Liver (tissue), 9 donors: ENCODE data around the gene CEACAM20. TPM values are rescaled to one million over a fixed set of nuclear protein-coding genes. Genes with fewer than 3 reads are reported as not detected.

Experiments
- DNase-seq: peaks from one replicate; pipeline ENCODE4 v3.0.0-alpha.2; 2017; ENCODE audit warnings: low spot score
- H3K27ac ChIP-seq, 2 donors: one replicate each; pipeline ENCODE4 v1.7.0; 2013; ENCODE audit warnings: inconsistent platforms in 2 of 2, low read length in 2 of 2, control low read depth in 1 of 2, low read depth in 1 of 2, mild to moderate bottlenecking in 1 of 2
- H3K27me3 ChIP-seq, 4 donors: one replicate each; pipeline versions ENCODE4 v1.6.1 to v1.7.0; 2013; ENCODE audit warnings: low read length in 3 of 4, inconsistent platforms in 1 of 4, mild to moderate bottlenecking in 1 of 4, moderate library complexity in 1 of 4; ENCODE audit not compliant: control insufficient read depth in 4 of 4, insufficient read depth in 4 of 4
- H3K36me3 ChIP-seq, 4 donors: one replicate each; pipeline versions ENCODE4 v1.6.1 to v1.7.0; 2013; ENCODE audit warnings: low read length in 3 of 4, mild to moderate bottlenecking in 3 of 4, low read depth in 1 of 4, moderate library complexity in 1 of 4; ENCODE audit not compliant: control insufficient read depth in 4 of 4, insufficient read depth in 3 of 4
- H3K4me1 ChIP-seq, 4 donors: one replicate each; pipeline versions ENCODE4 v1.6.1 to v1.7.0; 2013; ENCODE audit warnings: low read length in 3 of 4, mild to moderate bottlenecking in 3 of 4, moderate library complexity in 1 of 4; ENCODE audit not compliant: control insufficient read depth in 4 of 4, insufficient read depth in 4 of 4
- H3K4me3 ChIP-seq, 3 donors: one replicate each; pipeline versions ENCODE4 v1.6.1 to v1.7.0; 2013; ENCODE audit warnings: low read length in 3 of 3, control low read depth in 1 of 3, low read depth in 1 of 3, mild to moderate bottlenecking in 1 of 3
- H3K9ac ChIP-seq, 2 donors: one replicate each; pipeline ENCODE4 v1.7.0; 2013; ENCODE audit warnings: low read length in 2 of 2, mild to moderate bottlenecking in 2 of 2, moderate library complexity in 2 of 2, control low read depth in 1 of 2, low read depth in 1 of 2
- H3K9me3 ChIP-seq, 4 donors: one replicate each; pipeline versions ENCODE4 v1.6.1 to v1.7.0; 2013; ENCODE audit warnings: low read length in 3 of 4; ENCODE audit not compliant: control insufficient read depth in 4 of 4
- EGR1 ChIP-seq, 2 donors: IDR thresholded peaks; 2 replicates each; pipeline ENCODE4 v1.6.1; 2016 to 2018; ENCODE audit warnings: antibody characterized with exemption in 2 of 2, low read depth in 2 of 2
- FOXA1 ChIP-seq: IDR thresholded peaks from 2 replicates; pipeline ENCODE4 v1.6.1; 2016; ENCODE audit warnings: antibody characterized with exemption
- FOXA2 ChIP-seq: IDR thresholded peaks from 2 replicates; pipeline ENCODE4 v1.6.1; 2016; ENCODE audit warnings: antibody characterized with exemption
- GABPA ChIP-seq, 2 donors: IDR thresholded peaks in 1 of 2; conservative IDR thresholded peaks in 1 of 2; 2 replicates each; pipeline ENCODE4 v1.6.1; 2016; ENCODE audit warnings: antibody characterized with exemption in 2 of 2, mild to moderate bottlenecking in 1 of 2, moderate library complexity in 1 of 2
- HNF4A ChIP-seq, 2 donors: conservative IDR thresholded peaks; 2 replicates each; pipeline ENCODE4 v1.6.1; 2016; ENCODE audit warnings: antibody characterized with exemption in 2 of 2, mild to moderate bottlenecking in 2 of 2
- HNF4G ChIP-seq: IDR thresholded peaks from 2 replicates; pipeline ENCODE4 v1.6.1; 2016; ENCODE audit warnings: antibody characterized with exemption
- JUND ChIP-seq, 2 donors: IDR thresholded peaks; 2 replicates each; pipeline ENCODE4 v1.6.1; 2016; ENCODE audit warnings: antibody characterized with exemption in 2 of 2
- NR2F2 ChIP-seq: IDR thresholded peaks from 2 replicates; pipeline ENCODE4 v1.6.1; 2016; ENCODE audit warnings: antibody characterized with exemption
- RAD21 ChIP-seq, 2 donors: IDR thresholded peaks; 2 replicates each; pipeline ENCODE4 v1.6.1; 2016; ENCODE audit warnings: antibody characterized with exemption in 2 of 2, mild to moderate bottlenecking in 2 of 2
- REST ChIP-seq: IDR thresholded peaks from 2 replicates; pipeline ENCODE4 v1.6.1; 2016; ENCODE audit warnings: antibody characterized with exemption, mild to moderate bottlenecking
- RXRA ChIP-seq, 2 donors: IDR thresholded peaks; 2 replicates each; pipeline ENCODE4 v1.6.1; 2017 to 2018; ENCODE audit warnings: antibody characterized with exemption in 2 of 2, mild to moderate bottlenecking in 1 of 2
- SP1 ChIP-seq: IDR thresholded peaks from 2 replicates; pipeline ENCODE4 v1.6.1; 2018; ENCODE audit warnings: antibody characterized with exemption, mild to moderate bottlenecking
- TAF1 ChIP-seq: conservative IDR thresholded peaks from 2 replicates; pipeline ENCODE4 v1.6.1; 2016; ENCODE audit warnings: antibody characterized with exemption, mild to moderate bottlenecking
- YY1 ChIP-seq: IDR thresholded peaks from 2 replicates; pipeline ENCODE4 v1.6.1; 2016; ENCODE audit warnings: antibody characterized with exemption, mild to moderate bottlenecking
- ZBTB33 ChIP-seq: IDR thresholded peaks from 2 replicates; pipeline ENCODE4 v1.6.1; 2016; ENCODE audit warnings: antibody characterized with exemption
- WGBS: extraction: QIAGEN DNeasy Blood & Tissue Kit; methylation state at CpG from one replicate; pipeline ENCODE4 v1.1.7; 2013; 5-methylcytosine and 5-hydroxymethylcytosine counted together
- polyA plus RNA-seq, 2 donors: library from polyadenylated mRNA; stranded (reverse) in 1 of 2; unstranded in 1 of 2; fragments of 200-250 nt in 1 of 2; fragments of >200 nt in 1 of 2; fragmentation: Nextera tagmentation in 1 of 2; extraction: Ambion mirVana in 1 of 2; gene quantifications; one replicate each; pipeline versions ENCODE4 v1.2.1 to v1.2.3, GENCODE V29; 2013 to 2015
- total RNA-seq, 2 donors: library from RNA; depleted of rRNA; stranded (reverse); fragments of >200 nt; gene quantifications; one replicate each; pipeline ENCODE4 v1.2.3, GENCODE V29; 2014
- TF ChIP-seq, protein P1 (sequence below): IDR thresholded peaks from 2 replicates; pipeline ENCODE4 v1.6.1; 2016; ENCODE audit warnings: antibody characterized with exemption
- TF ChIP-seq, protein P2 (sequence below): fragments of 150-350 bp; IDR thresholded peaks from 2 replicates; pipeline ENCODE4 v1.5.1; 2017; ENCODE audit warnings: improper control_type of control experiment, low read depth, low read length; ENCODE audit not compliant: missing input control
- TF ChIP-seq, protein P3 (sequence below): IDR thresholded peaks from 2 replicates; pipeline ENCODE4 v1.6.1; 2016; ENCODE audit warnings: antibody characterized with exemption
- donor health status: healthy.
- donor health status: healthy.
- donor health status: healthy.
- donor health status: healthy.
- donor health status: healthy.

The CEACAM20 gene
- total and polyA plus RNA-seq, 4 donors = 0.09 to 0.25 TPM; not detected in 2

- peaks cover 0 to 11% (median 6%) of the 10 kb centered on the region in 4 donors for H3K9me3 ChIP-seq
- WGBS = 93% methylated on average over 2 of the region's 2 CpGs
- no peak for DNase-seq
- no peaks in the 10 kb centered on the region for H3K4me1 ChIP-seq
- TF ChIP-seq TAF1 (no peak), HNF4A (conservative IDR thresholded peaks at IDR 0.05) (no peak), HNF4G (no peak), ZBTB33 (no peak), RAD21 (IDR thresholded peaks at IDR 0.05) (no peak), YY1 (no peak), REST (no peak), GABPA (IDR thresholded peaks at IDR 0.05 in 1 of 2, conservative IDR thresholded peaks at IDR 0.05 in 1 of 2) (no peak)
- TF ChIP-seq, protein P1, sequence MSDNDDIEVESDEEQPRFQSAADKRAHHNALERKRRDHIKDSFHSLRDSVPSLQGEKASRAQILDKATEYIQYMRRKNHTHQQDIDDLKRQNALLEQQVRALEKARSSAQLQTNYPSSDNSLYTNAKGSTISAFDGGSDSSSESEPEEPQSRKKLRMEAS = no peak
- no peaks in the 10 kb centered on the region for H3K36me3 ChIP-seq
- H3K4me3 ChIP-seq = no peak overlapping the region
- H3K27me3 ChIP-seq = no peaks in the 10 kb centered on the region
- no peak overlapping the region for H3K9ac ChIP-seq
- H3K27ac ChIP-seq = no peak overlapping the region
These were observed 8.1 kb downstream of the CEACAM20 start for GRCh38 chr19:44521370-44521769.

DNA sequence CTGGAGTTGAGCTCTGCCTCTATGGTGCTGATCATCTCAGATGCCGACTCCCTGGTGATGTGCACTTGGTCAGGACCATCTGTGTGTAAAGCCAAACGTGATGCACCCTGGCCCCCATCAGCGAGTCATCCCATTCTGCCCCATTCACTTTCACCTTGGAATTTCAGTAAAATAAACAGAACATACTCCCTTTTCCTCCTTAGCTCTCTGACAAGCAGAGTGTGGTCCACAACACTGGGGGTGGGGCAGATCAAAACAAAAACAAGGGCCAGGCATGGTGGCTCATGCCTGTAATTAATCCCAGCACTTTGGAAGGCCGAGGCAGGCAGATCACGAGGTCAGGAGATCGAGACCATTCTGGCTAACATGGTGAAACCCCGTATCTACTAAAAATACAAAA is 12.3 kb downstream of the CEACAM20 start:
- H3K27me3 ChIP-seq = no peaks in the 10 kb centered on the region
- H3K27ac ChIP-seq = no peak overlapping the region
- 83% methylated on average over 7 of the region's 7 CpGs for WGBS
- no peaks in the 10 kb centered on the region for H3K36me3 ChIP-seq
- peaks cover 0 to 8% (median 4%) of the 10 kb centered on the region in 4 donors for H3K9me3 ChIP-seq
- no peak overlapping the region for H3K4me3 ChIP-seq
- no peak for TF ChIP-seq FOXA1
- no peak for TF ChIP-seq ZBTB33
- TF ChIP-seq, protein P1 = no peak
- TF ChIP-seq HNF4A (conservative IDR thresholded peaks at IDR 0.05) = no peak
- no peak for TF ChIP-seq EGR1 (IDR thresholded peaks at IDR 0.05; ENCODE audit: low read depth in 2 of 2)
- no peak for TF ChIP-seq HNF4G
- no peak for TF ChIP-seq FOXA2
- TF ChIP-seq YY1 = no peak
- no peak for TF ChIP-seq JUND (IDR thresholded peaks at IDR 0.05)
- TF ChIP-seq, protein P2, sequence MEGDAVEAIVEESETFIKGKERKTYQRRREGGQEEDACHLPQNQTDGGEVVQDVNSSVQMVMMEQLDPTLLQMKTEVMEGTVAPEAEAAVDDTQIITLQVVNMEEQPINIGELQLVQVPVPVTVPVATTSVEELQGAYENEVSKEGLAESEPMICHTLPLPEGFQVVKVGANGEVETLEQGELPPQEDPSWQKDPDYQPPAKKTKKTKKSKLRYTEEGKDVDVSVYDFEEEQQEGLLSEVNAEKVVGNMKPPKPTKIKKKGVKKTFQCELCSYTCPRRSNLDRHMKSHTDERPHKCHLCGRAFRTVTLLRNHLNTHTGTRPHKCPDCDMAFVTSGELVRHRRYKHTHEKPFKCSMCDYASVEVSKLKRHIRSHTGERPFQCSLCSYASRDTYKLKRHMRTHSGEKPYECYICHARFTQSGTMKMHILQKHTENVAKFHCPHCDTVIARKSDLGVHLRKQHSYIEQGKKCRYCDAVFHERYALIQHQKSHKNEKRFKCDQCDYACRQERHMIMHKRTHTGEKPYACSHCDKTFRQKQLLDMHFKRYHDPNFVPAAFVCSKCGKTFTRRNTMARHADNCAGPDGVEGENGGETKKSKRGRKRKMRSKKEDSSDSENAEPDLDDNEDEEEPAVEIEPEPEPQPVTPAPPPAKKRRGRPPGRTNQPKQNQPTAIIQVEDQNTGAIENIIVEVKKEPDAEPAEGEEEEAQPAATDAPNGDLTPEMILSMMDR = no peak
- no peak for TF ChIP-seq RXRA (IDR thresholded peaks at IDR 0.05)
- TF ChIP-seq RAD21 (IDR thresholded peaks at IDR 0.05) = no peak
- TF ChIP-seq, protein P3, sequence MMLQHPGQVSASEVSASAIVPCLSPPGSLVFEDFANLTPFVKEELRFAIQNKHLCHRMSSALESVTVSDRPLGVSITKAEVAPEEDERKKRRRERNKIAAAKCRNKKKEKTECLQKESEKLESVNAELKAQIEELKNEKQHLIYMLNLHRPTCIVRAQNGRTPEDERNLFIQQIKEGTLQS = no peak
- no peak for TF ChIP-seq REST
- no peak for TF ChIP-seq GABPA (IDR thresholded peaks at IDR 0.05 in 1 of 2, conservative IDR thresholded peaks at IDR 0.05 in 1 of 2)
- TF ChIP-seq NR2F2 = no peak
- no peak for TF ChIP-seq SP1
- TF ChIP-seq TAF1 = no peak
- DNase-seq = no peak
- H3K4me1 ChIP-seq = no peaks in the 10 kb centered on the region
- H3K9ac ChIP-seq = no peak overlapping the region
